Measurements from ENCODE around the gene GAS2L1.

DNA sequence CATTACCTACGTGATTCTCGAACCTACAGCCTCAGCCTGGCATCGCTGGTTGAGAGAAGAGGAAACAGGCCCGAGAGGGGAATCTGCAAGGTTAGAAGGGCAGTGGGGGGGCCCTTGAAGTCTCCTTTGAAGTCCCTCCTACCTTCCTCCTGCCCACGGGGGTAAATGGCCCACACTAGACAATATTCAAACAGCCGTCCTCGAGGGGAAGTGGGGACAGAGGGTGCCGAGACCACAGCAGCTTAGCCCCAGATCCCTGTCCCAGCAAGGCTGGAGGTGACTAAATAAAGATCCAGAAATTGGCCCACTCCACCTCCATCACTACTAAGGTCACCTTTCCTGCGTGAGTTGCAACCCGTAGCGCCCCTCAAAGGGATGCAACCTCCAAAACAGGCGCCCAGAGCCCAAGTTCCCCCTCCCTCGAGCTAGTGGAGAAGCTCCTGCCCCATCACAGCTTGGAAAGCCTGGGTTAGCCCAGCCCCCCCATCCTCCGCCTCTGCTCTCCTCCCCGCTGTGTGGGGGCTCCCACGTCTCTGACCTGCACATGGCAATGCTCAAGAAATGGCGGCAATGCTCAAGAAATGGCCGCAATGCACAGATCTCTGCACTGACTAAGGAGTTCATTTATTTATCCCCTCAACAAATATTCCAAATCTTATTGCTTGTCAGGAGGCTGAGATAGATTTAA, 9.8 kb downstream of the GAS2L1 start:
- TF ChIP-seq, protein P1, sequence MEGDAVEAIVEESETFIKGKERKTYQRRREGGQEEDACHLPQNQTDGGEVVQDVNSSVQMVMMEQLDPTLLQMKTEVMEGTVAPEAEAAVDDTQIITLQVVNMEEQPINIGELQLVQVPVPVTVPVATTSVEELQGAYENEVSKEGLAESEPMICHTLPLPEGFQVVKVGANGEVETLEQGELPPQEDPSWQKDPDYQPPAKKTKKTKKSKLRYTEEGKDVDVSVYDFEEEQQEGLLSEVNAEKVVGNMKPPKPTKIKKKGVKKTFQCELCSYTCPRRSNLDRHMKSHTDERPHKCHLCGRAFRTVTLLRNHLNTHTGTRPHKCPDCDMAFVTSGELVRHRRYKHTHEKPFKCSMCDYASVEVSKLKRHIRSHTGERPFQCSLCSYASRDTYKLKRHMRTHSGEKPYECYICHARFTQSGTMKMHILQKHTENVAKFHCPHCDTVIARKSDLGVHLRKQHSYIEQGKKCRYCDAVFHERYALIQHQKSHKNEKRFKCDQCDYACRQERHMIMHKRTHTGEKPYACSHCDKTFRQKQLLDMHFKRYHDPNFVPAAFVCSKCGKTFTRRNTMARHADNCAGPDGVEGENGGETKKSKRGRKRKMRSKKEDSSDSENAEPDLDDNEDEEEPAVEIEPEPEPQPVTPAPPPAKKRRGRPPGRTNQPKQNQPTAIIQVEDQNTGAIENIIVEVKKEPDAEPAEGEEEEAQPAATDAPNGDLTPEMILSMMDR (IDR thresholded peaks at IDR 0.05): no peak
- no peak for TF ChIP-seq POLR2A (IDR thresholded peaks at IDR 0.05)

Data from heart left ventricle (tissue), 13 donors.